Spleen (tissue), 11 donors: ENCODE data around the gene SMG9. TPM values are rescaled to one million over a fixed set of nuclear protein-coding genes. Genes with fewer than 3 reads are reported as not detected.
A peak's percentile ranks its signal among the peaks of the same experiment; 100 is the strongest.
"Not testable (repeated sequence)": the region's sequence is repeated elsewhere in the genome, so short reads cannot be mapped to it uniquely, and the experiment has no call there.

ENCODE experiments used
- DNase-seq: peaks from one replicate; pipeline ENCODE4 v3.0.0-alpha.2; 2020
- H3K27ac ChIP-seq, 8 donors: fragments of 200-600 bp; sonication (generic) in 7 of 8; 1 replicate in 4 of 8; 2 replicates in 4 of 8; pipeline versions ENCODE4 v1.5.0 to v1.8.0; 2016 to 2021; ENCODE audit warnings: inconsistent platforms in 4 of 8, mild to moderate bottlenecking in 4 of 8, moderate library complexity in 1 of 8
- H3K27me3 ChIP-seq, 7 donors: fragments of 200-600 bp; sonication (generic) in 6 of 7; replicated peaks in 1 of 7; 1 replicate in 4 of 7; 2 replicates in 3 of 7; pipeline versions ENCODE4 v1.5.0 to v1.8.0; 2016 to 2021; ENCODE audit warnings: inconsistent platforms in 3 of 7, mild to moderate bottlenecking in 1 of 7
- H3K36me3 ChIP-seq, 6 donors: fragments of 200-600 bp; sonication (generic) in 5 of 6; 1 replicate in 4 of 6; 2 replicates in 2 of 6; pipeline versions ENCODE4 v1.5.0 to v1.8.0; 2016 to 2021; ENCODE audit warnings: inconsistent platforms in 2 of 6
- H3K4me1 ChIP-seq, 6 donors: fragments of 200-600 bp; sonication (generic) in 5 of 6; 1 replicate in 3 of 6; 2 replicates in 3 of 6; pipeline versions ENCODE4 v1.5.0 to v1.8.0; 2016 to 2021; ENCODE audit warnings: inconsistent platforms in 3 of 6
- H3K4me3 ChIP-seq, 8 donors: fragments of 200-600 bp; sonication (generic) in 7 of 8; 1 replicate in 4 of 8; 2 replicates in 4 of 8; pipeline versions ENCODE4 v1.5.0 to v1.8.0; 2016 to 2021; ENCODE audit warnings: inconsistent platforms in 4 of 8, mild to moderate bottlenecking in 4 of 8, moderate library complexity in 2 of 8
- H3K9me3 ChIP-seq, 8 donors: fragments of 200-600 bp; sonication (generic) in 7 of 8; 1 replicate in 4 of 8; 2 replicates in 4 of 8; pipeline versions ENCODE4 v1.5.0 to v1.8.0; 2016 to 2021; ENCODE audit warnings: inconsistent platforms in 4 of 8
- CTCF ChIP-seq, 11 experiments: fragments of 200-600 bp in 7 of 11; fragments of 450-650 bp in 4 of 11; sonication (generic) in 4 of 11; IDR thresholded peaks in 8 of 11; conservative IDR thresholded peaks in 3 of 11; 1 replicate in 7 of 11; 2 replicates in 4 of 11; pipeline versions ENCODE4 v1.4.0 to v1.8.0; 2016 to 2021; ENCODE audit warnings: antibody characterized with exemption in 11 of 11, inconsistent platforms in 4 of 11, mild to moderate bottlenecking in 1 of 11
- POLR2A ChIP-seq, 3 donors: fragments of 450-650 bp; IDR thresholded peaks; one replicate each; pipeline ENCODE4 v1.5.1; 2017; ENCODE audit warnings: antibody characterized with exemption in 3 of 3, mild to moderate bottlenecking in 1 of 3
- POLR2AphosphoS5 ChIP-seq, 3 donors: sonication (generic); formaldehyde crosslinking; IDR thresholded peaks; one replicate each; pipeline ENCODE4 v1.5.1; 2017; ENCODE audit warnings: antibody characterized with exemption in 3 of 3
- WGBS, 5 donors: extraction: QIAGEN DNeasy Blood & Tissue Kit in 3 of 5; methylation state at CpG; one replicate each; pipeline versions ENCODE4 v1.1.5 to v1.1.7; 2013 to 2018; 5-methylcytosine and 5-hydroxymethylcytosine counted together
- intact Hi-C: fragments of 100-400 bp; cut with DNase I; formaldehyde crosslinking; loops from one replicate; pipeline ENCODE4 v1.15.0; 2023; ENCODE audit warnings: low total_unique reads
- polyA plus RNA-seq, 3 donors: library from polyadenylated mRNA; stranded (reverse); fragments of 200-250 nt; gene quantifications; one replicate each; pipeline ENCODE4 v1.2.1, GENCODE V29; 2013
- total RNA-seq, 7 donors: library from RNA; depleted of rRNA in 3 of 7; stranded (reverse); fragments of >200 nt in 3 of 7; fragmentation: NEBNext Ultra II Directional in 4 of 7; extraction: Animal tissue kit (Norgen Biotek cat#: 25700) in 4 of 7; gene quantifications; one replicate each; pipeline versions ENCODE4 v1.1.0 to v1.2.1, GENCODE V29; 2016 to 2021
- donor health status: healthy with polysubstance abuse.
- donor health status: DM: no; HTN: no; CAD: no; lungs with moderate emphysema.
- donor health status: DM: no; HTN: no; CAD: no.
- donor health status: Bipolar disorder and iron deficiency.
- donor health status: healthy.
- donor health status: DM: no; HTN: no; CAD: no.
- donor health status: DM: yes; HTN: yes; CAD: no.

Gene SMG9
- total and polyA plus RNA-seq, 10 donors, result 30.9 to 65.9 (median 45.2) TPM

GRCh38 chr19:43765109-43765876, 10.5 kb upstream of the SMG9 start:
- peak overlapping the region in 1 of 8 donors; percentile 30 for H3K4me3 ChIP-seq
- H3K27ac ChIP-seq, result peak overlapping the region; percentile 61 to 89 (median 81)
- H3K36me3 ChIP-seq, result peaks cover 0 to 34% (median 8%) of the 10 kb centered on the region in 6 donors
- H3K4me1 ChIP-seq, result peaks cover 26 to 72% (median 49%) of the 10 kb centered on the region in 6 donors
- intact Hi-C loops, result no loop called here
- no peaks in the 10 kb centered on the region for H3K27me3 ChIP-seq
- 25 to 49% (median 30%) methylated on average over 15 to 16 of the region's 16 CpGs for WGBS, 5 donors
- no peaks in the 10 kb centered on the region for H3K9me3 ChIP-seq
- peak; percentile 58 to 68 (median 66) for TF ChIP-seq POLR2AphosphoS5 (IDR thresholded peaks at IDR 0.05)
- TF ChIP-seq POLR2A (IDR thresholded peaks at IDR 0.05), result no peak
- peak; percentile 83 for DNase-seq

GRCh38 chr19:43764684-43765083, 9.9 kb upstream of the SMG9 start:
- Histone ChIP-seq H3K4me1 (peaks cover 26 to 68% (median 49%) of the 10 kb centered on the region in 6 donors), H3K27ac (peak overlapping the region; percentile 61 to 89 (median 81)), H3K36me3 (peaks cover 0 to 28% (median 7%) of the 10 kb centered on the region in 6 donors)
- H3K4me3 ChIP-seq, H3K9me3 ChIP-seq, H3K27me3 ChIP-seq, DNase-seq, intact Hi-C loops: not testable (repeated sequence)
- 68 to 83% (median 76%) methylated on average over 8 of the region's 8 CpGs for WGBS, 5 donors

- no peaks in the 10 kb centered on the region for H3K27me3 ChIP-seq
- H3K4me3 ChIP-seq, result no peak overlapping the region
- intact Hi-C loops, result no loop called here
- no peak for TF ChIP-seq POLR2AphosphoS5 (IDR thresholded peaks at IDR 0.05)
- TF ChIP-seq POLR2A (IDR thresholded peaks at IDR 0.05), result no peak
- TF ChIP-seq CTCF (IDR thresholded peaks at IDR 0.05 in 8 of 11, conservative IDR thresholded peaks at IDR 0.05 in 3 of 11), result no peak
- WGBS, 5 donors, result 30 to 58% (median 54%) methylated on average over 3 of the region's 3 CpGs
- H3K4me1 ChIP-seq, result peaks cover 26 to 65% (median 55%) of the 10 kb centered on the region in 6 donors
- H3K9me3 ChIP-seq, result no peaks in the 10 kb centered on the region
- H3K27ac ChIP-seq, result peak overlapping the region in 5 of 8 donors; percentile 36 to 68 (median 40)
- H3K36me3 ChIP-seq, result peaks cover 0 to 16% (median 0%) of the 10 kb centered on the region in 6 donors
- no peak for DNase-seq
Measured at GRCh38 chr19:43763473-43763939, 8.7 kb upstream of the SMG9 start.

- Histone ChIP-seq H3K4me3 (no peak overlapping the region), H3K27me3 (no peaks in the 10 kb centered on the region), H3K4me1 (peaks cover 26 to 65% (median 52%) of the 10 kb centered on the region in 6 donors), H3K27ac (no peak overlapping the region), H3K9me3 (no peaks in the 10 kb centered on the region), H3K36me3 (peaks cover 0 to 9% (median 0%) of the 10 kb centered on the region in 6 donors)
- TF ChIP-seq POLR2AphosphoS5 (IDR thresholded peaks at IDR 0.05) (no peak), CTCF (IDR thresholded peaks at IDR 0.05 in 8 of 11, conservative IDR thresholded peaks at IDR 0.05 in 3 of 11) (no peak), POLR2A (IDR thresholded peaks at IDR 0.05) (no peak)
- DNase-seq, result no peak
- WGBS, 5 donors, result 77 to 96% (median 91%) methylated on average over 3 of the region's 3 CpGs
- intact Hi-C loops, result no loop called here
Measured at GRCh38 chr19:43762814-43763213, 8.1 kb upstream of the SMG9 start.

GRCh38 chr19:43760941-43761340, 6.2 kb upstream of the SMG9 start:
- H3K36me3 ChIP-seq, result no peaks in the 10 kb centered on the region
- H3K27me3 ChIP-seq, result no peaks in the 10 kb centered on the region
- no peak overlapping the region for H3K4me3 ChIP-seq
- intact Hi-C loops, result no loop called here
- no peaks in the 10 kb centered on the region for H3K9me3 ChIP-seq
- TF ChIP-seq POLR2A (IDR thresholded peaks at IDR 0.05) (no peak), CTCF (IDR thresholded peaks at IDR 0.05 in 8 of 11, conservative IDR thresholded peaks at IDR 0.05 in 3 of 11) (no peak), POLR2AphosphoS5 (IDR thresholded peaks at IDR 0.05) (no peak)
- peaks cover 14 to 65% (median 40%) of the 10 kb centered on the region in 6 donors for H3K4me1 ChIP-seq
- no peak for DNase-seq
- 86 to 98% (median 92%) methylated on average over 4 of the region's 4 CpGs for WGBS, 5 donors
- no peak overlapping the region for H3K27ac ChIP-seq
